Measurements from ENCODE around the gene THNSL1.

DNA sequence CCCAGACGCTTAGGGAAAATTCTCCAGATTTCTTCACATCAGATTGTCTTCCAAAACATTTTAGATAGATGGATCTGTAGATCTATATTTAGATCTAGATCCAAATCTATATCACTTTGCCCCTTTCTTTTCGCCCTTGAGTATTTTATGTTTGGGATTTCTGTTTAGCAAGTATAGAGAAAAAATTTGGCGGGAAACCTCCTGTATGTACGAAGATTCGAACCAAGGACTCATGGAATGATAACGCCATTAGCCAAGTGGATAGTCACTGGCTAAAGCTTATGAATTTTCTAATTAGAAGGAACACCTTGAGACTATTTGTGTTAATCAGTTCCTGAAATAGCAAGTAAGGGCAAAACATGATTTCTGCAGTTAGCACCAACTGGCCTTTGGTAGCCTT is 1.2 kb downstream of the THNSL1 start:
- TF ChIP-seq, protein P1, sequence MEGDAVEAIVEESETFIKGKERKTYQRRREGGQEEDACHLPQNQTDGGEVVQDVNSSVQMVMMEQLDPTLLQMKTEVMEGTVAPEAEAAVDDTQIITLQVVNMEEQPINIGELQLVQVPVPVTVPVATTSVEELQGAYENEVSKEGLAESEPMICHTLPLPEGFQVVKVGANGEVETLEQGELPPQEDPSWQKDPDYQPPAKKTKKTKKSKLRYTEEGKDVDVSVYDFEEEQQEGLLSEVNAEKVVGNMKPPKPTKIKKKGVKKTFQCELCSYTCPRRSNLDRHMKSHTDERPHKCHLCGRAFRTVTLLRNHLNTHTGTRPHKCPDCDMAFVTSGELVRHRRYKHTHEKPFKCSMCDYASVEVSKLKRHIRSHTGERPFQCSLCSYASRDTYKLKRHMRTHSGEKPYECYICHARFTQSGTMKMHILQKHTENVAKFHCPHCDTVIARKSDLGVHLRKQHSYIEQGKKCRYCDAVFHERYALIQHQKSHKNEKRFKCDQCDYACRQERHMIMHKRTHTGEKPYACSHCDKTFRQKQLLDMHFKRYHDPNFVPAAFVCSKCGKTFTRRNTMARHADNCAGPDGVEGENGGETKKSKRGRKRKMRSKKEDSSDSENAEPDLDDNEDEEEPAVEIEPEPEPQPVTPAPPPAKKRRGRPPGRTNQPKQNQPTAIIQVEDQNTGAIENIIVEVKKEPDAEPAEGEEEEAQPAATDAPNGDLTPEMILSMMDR (IDR thresholded peaks at IDR 0.05), result no peak
- TF ChIP-seq EP300 (IDR thresholded peaks at IDR 0.05), result no peak
- TF ChIP-seq CBX2 (IDR thresholded peaks at IDR 0.05; ENCODE audit: borderline replicate concordance, low read depth), result no peak
- TF ChIP-seq JUN (IDR thresholded peaks at IDR 0.05), result no peak
- TF ChIP-seq, protein P2, sequence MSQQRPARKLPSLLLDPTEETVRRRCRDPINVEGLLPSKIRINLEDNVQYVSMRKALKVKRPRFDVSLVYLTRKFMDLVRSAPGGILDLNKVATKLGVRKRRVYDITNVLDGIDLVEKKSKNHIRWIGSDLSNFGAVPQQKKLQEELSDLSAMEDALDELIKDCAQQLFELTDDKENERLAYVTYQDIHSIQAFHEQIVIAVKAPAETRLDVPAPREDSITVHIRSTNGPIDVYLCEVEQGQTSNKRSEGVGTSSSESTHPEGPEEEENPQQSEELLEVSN (IDR thresholded peaks at IDR 0.05; ENCODE audit: borderline replicate concordance, low read depth), result peak; percentile 63
- TF ChIP-seq KDM1A (IDR thresholded peaks at IDR 0.05; ENCODE audit: low read depth), result no peak
